Measurements from ENCODE around the gene ATXN8OS. TPM values are rescaled to one million over a fixed set of nuclear protein-coding genes. Genes with fewer than 3 reads are reported as not detected.

ATXN8OS gene
- total RNA-seq, 1 donor from 2014 or later, result 2.2 TPM

Other genes with a start within 250 kb of the ATXN8OS start
- 106 TPM for gene KLHL1, start 626 bp downstream of the ATXN8OS start, total RNA-seq

Data from occipital lobe (tissue), 1 donor.